HepG2 (cell line): ENCODE results near the gene BCL6B. TPM values are rescaled to one million over a fixed set of nuclear protein-coding genes. Genes with fewer than 3 reads are reported as not detected.

ENCODE experiments used
- AGO2 ChIP-seq: fragments of 200-400 bp; formaldehyde crosslinking; optimal IDR thresholded peaks from 2 replicates; pipeline ENCODE3; 2017; ENCODE audit warnings: mild to moderate bottlenecking, low read depth, low read length, moderate library complexity
- CHD4 ChIP-seq: fragments of 200-600 bp; sonication (generic); IDR thresholded peaks from 2 replicates; pipeline ENCODE4 v1.7.0; 2017; ENCODE audit warnings: mild to moderate bottlenecking, low read length, borderline replicate concordance
- NAIF1 ChIP-seq: sonication (generic); formaldehyde crosslinking; IDR thresholded peaks from 2 replicates; pipeline ENCODE4 v1.5.0; 2020; ENCODE audit warnings: mild to moderate bottlenecking, missing genetic modification reagents, borderline replicate concordance
- RAD51 ChIP-seq: fragments of 450-650 bp; IDR thresholded peaks from 2 replicates; pipeline ENCODE4 v1.6.1; 2016; ENCODE audit warnings: borderline replicate concordance
- RFXAP ChIP-seq: sonication (generic); formaldehyde crosslinking; IDR thresholded peaks from 2 replicates; pipeline ENCODE4 v1.4.0; 2020; ENCODE audit warnings: missing genetic modification reagents, borderline replicate concordance
- SRSF9 ChIP-seq: fragments of 200-400 bp; formaldehyde crosslinking; IDR thresholded peaks from 2 replicates; pipeline ENCODE4 v1.6.1; 2018; ENCODE audit warnings: borderline replicate concordance, mild to moderate bottlenecking, low read depth, low read length; ENCODE audit not compliant: insufficient read depth, poor library complexity, severe bottlenecking
- XRCC5 ChIP-seq: fragments of 200-400 bp; formaldehyde crosslinking; optimal IDR thresholded peaks from 2 replicates; pipeline ENCODE3; 2017; ENCODE audit warnings: mild to moderate bottlenecking, low read length
- ZNF17 ChIP-seq: sonication (generic); formaldehyde crosslinking; IDR thresholded peaks from 2 replicates; pipeline ENCODE4 v1.5.0; 2020; ENCODE audit warnings: mild to moderate bottlenecking, missing genetic modification reagents
- ZNF282 ChIP-seq: fragments of 450-650 bp; IDR thresholded peaks from 2 replicates; pipeline ENCODE4 v1.6.1; 2018; ENCODE audit not compliant: partially characterized antibody
- ZNF335 ChIP-seq: sonication (generic); formaldehyde crosslinking; IDR thresholded peaks from 2 replicates; pipeline ENCODE4 v1.4.0; 2020; ENCODE audit warnings: missing genetic modification reagents
- ZNF451 ChIP-seq: sonication (generic); formaldehyde crosslinking; IDR thresholded peaks from 2 replicates; pipeline ENCODE4 v1.5.0; 2020; ENCODE audit warnings: mild to moderate bottlenecking, missing genetic modification reagents
- ZNF652 ChIP-seq: IDR thresholded peaks from 2 replicates; pipeline ENCODE4 v1.6.1; 2016; ENCODE audit warnings: low read depth, borderline replicate concordance
- polyA plus RNA-seq, 8 experiments: library from polyadenylated mRNA; depleted of rRNA in 3 of 8; stranded (reverse) in 7 of 8; unstranded in 1 of 8; fragments of >200 nt; fragmentation: Illumina TruSeq in 4 of 8; extraction: Trizol in 4 of 8; gene quantifications; 2 replicates each; pipeline versions ENCODE4 v1.2.1 to v1.2.3, GENCODE V29; 2011 to 2016; ENCODE audit warnings: low read depth in 4 of 8, missing spikeins in 1 of 8, mixed read lengths in 1 of 8; ENCODE audit not compliant: insufficient read depth in 1 of 8
- total RNA-seq, 5 experiments: library from RNA; depleted of rRNA; stranded (reverse); fragments of >200 nt; fragmentation: Illumina TruSeq; extraction: Trizol; gene quantifications; 2 replicates each; pipeline ENCODE4 v1.2.3, GENCODE V29; 2016; ENCODE audit warnings: low read depth in 1 of 5
- TF ChIP-seq, protein P1 (sequence below): sonication (generic); formaldehyde crosslinking; IDR thresholded peaks from 2 replicates; pipeline ENCODE4 v1.5.1; 2020; ENCODE audit warnings: missing genetic modification reagents, mild to moderate bottlenecking, borderline replicate concordance
- TF ChIP-seq, protein P2 (sequence below): sonication (generic); formaldehyde crosslinking; IDR thresholded peaks from 2 replicates; pipeline ENCODE4 v1.5.0; 2020; ENCODE audit warnings: missing genetic modification reagents
- TF ChIP-seq, protein P3 (sequence below): sonication (generic); formaldehyde crosslinking; IDR thresholded peaks from one replicate; pipeline ENCODE4 v1.5.1; 2020; ENCODE audit warnings: mild to moderate bottlenecking, missing genetic modification reagents; ENCODE audit errors: not compliant biosample characterization
- TF ChIP-seq, protein P4 (sequence below): sonication (generic); formaldehyde crosslinking; IDR thresholded peaks from 2 replicates; pipeline ENCODE4 v1.4.0; 2020; ENCODE audit warnings: missing genetic modification reagents, low read depth, mild to moderate bottlenecking, borderline replicate concordance

Gene BCL6B
- total and polyA plus RNA-seq, 2 of the 13 experiments (the other 11 are each of a cell fraction or from before 2014, with no cell fraction given): not detected

DNA sequence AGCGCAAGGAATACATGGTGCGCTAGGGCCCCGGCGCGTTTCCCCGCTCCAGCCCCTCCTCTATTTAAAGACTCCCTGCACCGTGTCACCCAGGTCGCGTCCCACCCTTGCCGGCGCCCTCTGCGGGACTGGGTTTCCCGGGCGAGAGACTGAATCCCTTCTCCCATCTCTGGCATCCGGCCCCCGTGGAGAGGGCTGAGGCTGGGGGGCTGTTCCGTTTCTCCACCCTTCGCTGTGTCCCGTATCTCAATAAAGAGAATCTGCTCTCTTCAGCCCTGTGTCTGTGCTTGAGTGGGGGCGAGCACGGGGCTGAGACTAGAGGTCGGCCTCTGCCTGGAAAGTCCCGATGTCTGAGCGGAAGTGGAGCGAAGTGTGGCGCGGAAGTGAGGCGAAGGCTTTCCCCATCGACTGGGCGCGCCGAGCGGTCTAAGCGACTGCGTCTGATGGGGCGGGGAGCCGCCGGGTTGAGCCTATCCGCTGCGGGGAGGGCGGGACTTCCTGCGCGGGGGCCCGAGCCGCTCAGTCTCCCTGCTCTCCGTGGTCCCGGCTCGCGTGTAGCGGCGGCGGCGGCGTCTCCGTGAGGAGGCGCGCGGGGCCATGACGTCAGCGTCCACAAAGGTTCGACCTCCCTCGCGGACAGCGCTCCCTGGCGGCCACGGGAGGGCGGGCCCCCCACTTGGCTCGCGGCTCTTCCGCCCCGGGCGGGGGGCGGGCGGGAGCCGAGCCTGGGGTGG lies 8.4 kb upstream of the BCL6B start (continued):
- TF ChIP-seq, protein P1, sequence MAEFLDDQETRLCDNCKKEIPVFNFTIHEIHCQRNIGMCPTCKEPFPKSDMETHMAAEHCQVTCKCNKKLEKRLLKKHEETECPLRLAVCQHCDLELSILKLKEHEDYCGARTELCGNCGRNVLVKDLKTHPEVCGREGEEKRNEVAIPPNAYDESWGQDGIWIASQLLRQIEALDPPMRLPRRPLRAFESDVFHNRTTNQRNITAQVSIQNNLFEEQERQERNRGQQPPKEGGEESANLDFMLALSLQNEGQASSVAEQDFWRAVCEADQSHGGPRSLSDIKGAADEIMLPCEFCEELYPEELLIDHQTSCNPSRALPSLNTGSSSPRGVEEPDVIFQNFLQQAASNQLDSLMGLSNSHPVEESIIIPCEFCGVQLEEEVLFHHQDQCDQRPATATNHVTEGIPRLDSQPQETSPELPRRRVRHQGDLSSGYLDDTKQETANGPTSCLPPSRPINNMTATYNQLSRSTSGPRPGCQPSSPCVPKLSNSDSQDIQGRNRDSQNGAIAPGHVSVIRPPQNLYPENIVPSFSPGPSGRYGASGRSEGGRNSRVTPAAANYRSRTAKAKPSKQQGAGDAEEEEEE (CRISPR knock-in tag): no peak
- TF ChIP-seq, protein P2, sequence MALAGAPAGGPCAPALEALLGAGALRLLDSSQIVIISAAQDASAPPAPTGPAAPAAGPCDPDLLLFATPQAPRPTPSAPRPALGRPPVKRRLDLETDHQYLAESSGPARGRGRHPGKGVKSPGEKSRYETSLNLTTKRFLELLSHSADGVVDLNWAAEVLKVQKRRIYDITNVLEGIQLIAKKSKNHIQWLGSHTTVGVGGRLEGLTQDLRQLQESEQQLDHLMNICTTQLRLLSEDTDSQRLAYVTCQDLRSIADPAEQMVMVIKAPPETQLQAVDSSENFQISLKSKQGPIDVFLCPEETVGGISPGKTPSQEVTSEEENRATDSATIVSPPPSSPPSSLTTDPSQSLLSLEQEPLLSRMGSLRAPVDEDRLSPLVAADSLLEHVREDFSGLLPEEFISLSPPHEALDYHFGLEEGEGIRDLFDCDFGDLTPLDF: peak; percentile 82
- TF ChIP-seq AGO2 (peak; percentile 94), ZNF451 (CRISPR knock-in tag) (no peak; the same call in 1 of the 2 replicates), SRSF9 (no peak), RFXAP (peak; percentile 66; the same call in 1 of the 2 replicates), ZNF282 (no peak), ZNF652 (no peak), CHD4 (no peak), NAIF1 (CRISPR knock-in tag) (0 out of 2 replicates have a peak, but pooled peaks have one; percentile 56), RAD51 (no peak), ZNF17 (no peak), ZNF335 (no peak), XRCC5 (peak; percentile 61)
- TF ChIP-seq, protein P3, sequence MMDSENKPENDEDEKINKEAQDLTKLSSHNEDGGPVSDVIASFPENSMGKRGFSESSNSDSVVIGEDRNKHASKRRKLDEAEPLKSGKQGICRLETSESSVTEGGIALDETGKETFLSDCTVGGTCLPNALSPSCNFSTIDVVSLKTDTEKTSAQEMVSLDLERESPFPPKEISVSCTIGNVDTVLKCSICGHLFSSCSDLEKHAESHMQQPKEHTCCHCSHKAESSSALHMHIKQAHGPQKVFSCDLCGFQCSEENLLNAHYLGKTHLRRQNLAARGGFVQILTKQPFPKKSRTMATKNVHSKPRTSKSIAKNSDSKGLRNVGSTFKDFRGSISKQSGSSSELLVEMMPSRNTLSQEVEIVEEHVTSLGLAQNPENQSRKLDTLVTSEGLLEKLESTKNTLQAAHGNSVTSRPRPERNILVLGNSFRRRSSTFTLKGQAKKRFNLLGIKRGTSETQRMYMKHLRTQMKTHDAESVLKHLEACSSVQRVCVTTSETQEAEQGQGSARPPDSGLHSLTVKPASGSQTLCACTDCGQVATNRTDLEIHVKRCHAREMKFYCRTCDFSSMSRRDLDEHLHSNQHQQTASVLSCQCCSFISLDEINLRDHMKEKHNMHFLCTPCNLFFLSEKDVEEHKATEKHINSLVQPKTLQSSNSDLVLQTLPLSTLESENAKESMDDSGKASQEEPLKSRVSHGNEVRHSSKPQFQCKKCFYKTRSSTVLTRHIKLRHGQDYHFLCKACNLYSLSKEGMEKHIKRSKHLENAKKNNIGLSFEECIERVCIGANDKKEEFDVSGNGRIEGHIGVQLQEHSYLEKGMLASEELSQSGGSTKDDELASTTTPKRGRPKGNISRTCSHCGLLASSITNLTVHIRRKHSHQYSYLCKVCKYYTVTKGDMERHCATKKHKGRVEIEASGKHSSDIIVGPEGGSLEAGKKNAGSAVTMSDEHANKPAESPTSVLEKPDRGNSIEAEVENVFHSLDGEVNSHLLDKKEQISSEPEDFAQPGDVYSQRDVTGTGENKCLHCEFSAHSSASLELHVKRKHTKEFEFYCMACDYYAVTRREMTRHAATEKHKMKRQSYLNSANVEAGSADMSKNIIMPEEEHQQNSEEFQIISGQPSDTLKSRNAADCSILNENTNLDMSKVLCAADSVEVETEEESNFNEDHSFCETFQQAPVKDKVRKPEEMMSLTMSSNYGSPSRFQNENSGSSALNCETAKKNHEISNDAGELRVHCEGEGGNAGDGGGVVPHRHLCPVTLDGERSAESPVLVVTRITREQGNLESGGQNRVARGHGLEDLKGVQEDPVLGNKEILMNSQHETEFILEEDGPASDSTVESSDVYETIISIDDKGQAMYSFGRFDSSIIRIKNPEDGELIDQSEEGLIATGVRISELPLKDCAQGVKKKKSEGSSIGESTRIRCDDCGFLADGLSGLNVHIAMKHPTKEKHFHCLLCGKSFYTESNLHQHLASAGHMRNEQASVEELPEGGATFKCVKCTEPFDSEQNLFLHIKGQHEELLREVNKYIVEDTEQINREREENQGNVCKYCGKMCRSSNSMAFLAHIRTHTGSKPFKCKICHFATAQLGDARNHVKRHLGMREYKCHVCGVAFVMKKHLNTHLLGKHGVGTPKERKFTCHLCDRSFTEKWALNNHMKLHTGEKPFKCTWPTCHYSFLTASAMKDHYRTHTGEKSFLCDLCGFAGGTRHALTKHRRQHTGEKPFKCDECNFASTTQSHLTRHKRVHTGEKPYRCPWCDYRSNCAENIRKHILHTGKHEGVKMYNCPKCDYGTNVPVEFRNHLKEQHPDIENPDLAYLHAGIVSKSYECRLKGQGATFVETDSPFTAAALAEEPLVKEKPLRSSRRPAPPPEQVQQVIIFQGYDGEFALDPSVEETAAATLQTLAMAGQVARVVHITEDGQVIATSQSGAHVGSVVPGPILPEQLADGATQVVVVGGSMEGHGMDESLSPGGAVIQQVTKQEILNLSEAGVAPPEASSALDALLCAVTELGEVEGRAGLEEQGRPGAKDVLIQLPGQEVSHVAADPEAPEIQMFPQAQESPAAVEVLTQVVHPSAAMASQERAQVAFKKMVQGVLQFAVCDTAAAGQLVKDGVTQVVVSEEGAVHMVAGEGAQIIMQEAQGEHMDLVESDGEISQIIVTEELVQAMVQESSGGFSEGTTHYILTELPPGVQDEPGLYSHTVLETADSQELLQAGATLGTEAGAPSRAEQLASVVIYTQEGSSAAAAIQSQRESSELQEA (CRISPR knock-in tag): peak; percentile 67
- TF ChIP-seq, protein P4, sequence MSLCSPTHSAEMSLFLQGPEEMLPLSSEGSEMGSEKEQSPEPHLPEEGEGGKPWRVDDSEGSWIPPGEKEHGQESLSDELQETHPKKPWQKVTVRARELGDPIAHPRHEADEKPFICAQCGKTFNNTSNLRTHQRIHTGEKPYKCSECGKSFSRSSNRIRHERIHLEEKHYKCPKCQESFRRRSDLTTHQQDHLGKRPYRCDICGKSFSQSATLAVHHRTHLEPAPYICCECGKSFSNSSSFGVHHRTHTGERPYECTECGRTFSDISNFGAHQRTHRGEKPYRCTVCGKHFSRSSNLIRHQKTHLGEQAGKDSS (CRISPR knock-in tag): peak; percentile 21; the same call in 1 of the 2 replicates
